Measurements from ENCODE around the gene DHX34.
"Not testable (repeated sequence)": the region's sequence is repeated elsewhere in the genome, so short reads cannot be mapped to it uniquely, and the experiment has no call there.

DHX34 gene

DNA sequence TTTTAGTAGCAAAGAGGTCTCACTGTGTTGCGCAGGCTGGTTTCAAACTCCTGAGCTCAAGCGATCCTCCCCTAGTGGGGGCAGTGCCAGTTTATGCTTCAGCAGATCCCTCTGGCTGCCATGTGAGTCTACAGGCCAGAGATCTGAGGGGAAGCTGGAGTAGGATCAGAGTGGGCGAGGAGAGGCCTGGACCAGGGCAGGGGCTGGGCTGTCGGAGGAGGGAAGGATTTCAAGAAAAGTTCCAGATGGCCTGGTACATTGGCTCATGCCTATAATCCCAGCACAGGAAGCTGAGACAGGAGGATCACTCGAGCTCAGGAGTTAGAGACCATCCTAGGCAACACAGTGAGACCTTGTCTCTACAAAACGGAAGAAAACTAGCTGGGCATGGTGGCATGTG lies 9.8 kb downstream of the DHX34 start:
- Histone ChIP-seq H3K27ac (no peak overlapping the region), H3K9ac (0 out of 22 replicates have a peak overlapping the region, but pooled peaks of 1 of the 11 experiments have one; percentile 7), H3K4me1 (peaks cover 0 to 32% (median 13%) of the 10 kb centered on the region in 10 experiments; a peak in 16 of 20 replicates), H3K4me2 (no peak overlapping the region), H3K36me3 (peaks cover 97 to 100% (median 100%) of the 10 kb centered on the region in 11 experiments), H3K9me3 (replicated peaks in 1 of 11) (peaks cover 0 to 12% (median 0%) of the 10 kb centered on the region in 11 experiments; a peak in 3 of 22 replicates), H3K27me3 (no peaks in the 10 kb centered on the region), H3K4me3 (no peak overlapping the region), H4K20me1 (peaks cover 0 to 94% (median 49%) of the 10 kb centered on the region in 11 experiments; a peak in 19 of 22 replicates)
- TF ChIP-seq Cebpa-rat (IDR thresholded peaks at IDR 0.05): no peak

DNA sequence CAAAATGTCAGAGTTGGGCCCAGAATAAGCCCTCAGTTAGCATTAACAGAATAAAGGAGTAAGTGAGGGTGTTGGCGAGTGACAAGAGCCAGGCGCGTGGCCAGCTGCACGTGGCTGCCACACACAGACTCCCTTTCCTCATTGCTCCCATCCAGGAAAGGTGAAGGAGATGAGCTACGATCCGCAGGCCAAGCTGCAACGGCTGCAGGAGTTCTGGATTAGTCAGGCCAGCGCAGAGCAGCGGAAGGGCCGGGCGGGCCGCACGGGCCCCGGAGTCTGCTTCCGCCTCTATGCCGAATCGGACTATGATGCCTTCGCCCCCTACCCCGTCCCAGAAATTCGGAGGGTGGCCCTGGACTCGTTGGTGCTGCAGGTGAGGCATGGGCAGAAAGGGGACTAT lies 13.2 kb downstream of the DHX34 start:
- Histone ChIP-seq H3K27me3 (no peaks in the 10 kb centered on the region), H3K36me3 (peaks cover 96 to 100% (median 100%) of the 10 kb centered on the region in 11 experiments), H3K4me2 (0 out of 22 replicates have a peak overlapping the region, but pooled peaks of 1 of the 11 experiments have one; percentile 66), H3K4me1 (peaks cover 0 to 37% (median 20%) of the 10 kb centered on the region in 10 experiments; a peak in 16 of 20 replicates), H3K9ac (no peak overlapping the region), H3K4me3 (no peak overlapping the region), H3K27ac (peak overlapping the region in 2 of 11 experiments; percentile 60 to 73; a peak in 1 of 22 replicates), H4K20me1 (peaks cover 5 to 71% (median 34%) of the 10 kb centered on the region in 11 experiments; a peak in 19 of 22 replicates), H3K9me3 (replicated peaks in 1 of 11) (peaks cover 0 to 5% (median 0%) of the 10 kb centered on the region in 11 experiments; a peak in 3 of 22 replicates)
- TF ChIP-seq Cebpa-rat (IDR thresholded peaks at IDR 0.05): no peak

DNA sequence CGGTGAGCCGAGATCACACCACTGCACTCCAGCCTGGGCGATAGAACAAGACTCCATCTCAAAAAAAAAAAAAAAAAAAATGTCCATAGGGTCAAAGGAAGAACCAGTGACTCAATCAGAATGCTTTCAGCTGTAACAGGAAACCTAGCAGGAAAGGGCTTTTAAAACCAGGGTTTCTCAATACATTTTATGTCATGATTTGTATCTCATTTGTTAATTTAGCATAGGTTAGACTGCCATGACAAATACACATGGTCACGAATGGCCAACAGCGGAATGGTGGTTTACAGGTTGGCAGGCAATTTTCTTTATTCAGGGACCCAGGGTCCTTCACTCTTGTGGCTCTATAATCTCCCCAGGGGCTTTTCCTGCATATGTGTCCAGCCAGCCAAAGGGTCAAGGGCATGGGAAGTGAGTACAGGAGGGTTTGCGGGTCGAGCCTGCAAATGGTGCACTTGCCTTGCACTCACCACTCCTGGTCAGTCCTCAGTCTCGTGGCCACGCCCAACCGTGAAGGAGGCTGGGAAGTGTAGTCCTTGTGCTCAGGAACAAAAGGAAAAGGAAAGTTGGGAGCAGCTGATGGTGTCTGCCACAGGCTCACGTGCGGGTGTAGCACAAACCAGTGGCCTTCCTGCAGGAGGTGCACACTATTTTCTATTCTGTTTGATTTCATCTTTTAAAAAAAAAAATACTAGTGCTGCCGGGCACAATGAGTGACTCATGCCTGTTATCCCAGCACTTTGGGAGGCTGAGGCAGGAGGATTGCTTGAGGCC lies 14.8 kb downstream of the DHX34 start:
- Histone ChIP-seq H3K27me3 (no peaks in the 10 kb centered on the region), H3K4me3 (0 out of 20 replicates have a peak overlapping the region, but pooled peaks of 1 of the 10 experiments have one; percentile 9), H3K27ac (peak overlapping the region in 9 of 11 experiments; percentile 21 to 73 (median 54); a peak in 13 of 22 replicates), H4K20me1 (peaks cover 3 to 59% (median 20%) of the 10 kb centered on the region in 11 experiments; a peak in 16 of 22 replicates), H3K36me3 (peaks cover 87 to 96% (median 93%) of the 10 kb centered on the region in 11 experiments), H3K4me2 (peak overlapping the region in 9 of 11 experiments; percentile 18 to 71 (median 41); a peak in 14 of 22 replicates), H3K9ac (peak overlapping the region in 6 of 11 experiments; percentile 8 to 45 (median 23); a peak in 5 of 22 replicates), H3K4me1 (peaks cover 0 to 44% (median 24%) of the 10 kb centered on the region in 10 experiments; a peak in 16 of 20 replicates), H3K9me3 (replicated peaks in 1 of 11) (no peaks in the 10 kb centered on the region)
- no peak for TF ChIP-seq Cebpa-rat (IDR thresholded peaks at IDR 0.05)

DNA sequence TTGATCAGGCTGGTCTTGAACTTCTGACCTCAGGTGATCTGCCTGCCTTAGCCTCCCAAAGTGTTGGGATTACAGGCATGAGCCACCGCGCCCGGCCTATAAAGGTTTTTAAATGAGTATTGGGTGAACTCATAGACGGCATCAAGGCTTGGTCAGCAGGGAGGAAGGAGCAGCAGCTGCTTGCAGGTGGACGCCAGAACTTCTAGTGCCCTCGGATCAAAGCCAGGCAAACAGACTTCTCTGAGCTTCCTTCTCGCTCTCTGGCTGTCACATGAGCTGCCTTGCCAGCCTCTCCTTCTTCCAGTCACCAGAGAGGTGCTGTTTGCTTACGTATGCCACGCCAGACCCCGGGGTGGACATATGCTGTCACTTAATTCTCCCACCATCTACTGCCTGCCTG lies 16.3 kb downstream of the DHX34 start:
- H3K9ac ChIP-seq; H3K4me2 ChIP-seq; H3K27ac ChIP-seq; H3K4me3 ChIP-seq; H3K9me3 ChIP-seq (replicated peaks in 1 of 11); H3K27me3 ChIP-seq: not testable (repeated sequence)
- Histone ChIP-seq H3K4me1 (peaks cover 0 to 59% (median 38%) of the 10 kb centered on the region in 10 experiments; a peak in 16 of 20 replicates), H4K20me1 (peaks cover 5 to 62% (median 24%) of the 10 kb centered on the region in 11 experiments; a peak in 16 of 22 replicates), H3K36me3 (peaks cover 84 to 96% (median 91%) of the 10 kb centered on the region in 11 experiments)

DNA sequence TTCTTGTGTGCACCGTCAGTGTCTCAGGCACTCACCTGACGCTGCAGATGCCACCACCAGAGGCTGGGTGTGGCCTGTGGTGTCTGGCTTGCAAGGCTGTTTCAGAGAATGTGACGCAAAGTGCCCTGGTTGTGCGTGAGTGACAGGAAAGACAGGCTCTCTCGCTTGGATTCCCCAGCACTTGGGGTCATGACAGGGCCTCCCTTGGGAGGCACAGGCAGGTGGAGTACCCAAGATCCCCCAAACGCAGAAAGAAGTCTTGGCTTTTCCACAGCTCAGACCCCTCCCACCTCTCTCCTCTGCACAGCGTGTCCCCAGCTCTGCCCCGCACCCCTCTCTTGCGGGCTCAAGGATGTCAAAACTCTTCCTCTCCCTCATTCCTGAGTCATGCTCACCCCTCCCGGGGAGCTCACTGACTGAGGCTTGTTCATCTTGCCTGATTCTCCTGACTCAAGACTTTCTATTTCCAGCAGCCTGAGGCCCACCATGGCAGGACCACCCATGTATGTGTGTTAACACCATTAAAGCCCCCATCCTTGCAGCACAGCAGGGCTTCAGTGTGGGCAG lies 21.0 kb downstream of the DHX34 start:
- peaks cover 0 to 53% (median 25%) of the 10 kb centered on the region in 10 experiments; a peak in 14 of 20 replicates for H3K4me1 ChIP-seq
- H3K27ac ChIP-seq: peak overlapping the region in 7 of 11 experiments; percentile 14 to 71 (median 63); a peak in 10 of 22 replicates
- no peaks in the 10 kb centered on the region for H3K27me3 ChIP-seq
- peak overlapping the region in 1 of 10 experiments; percentile 30; a peak in 2 of 20 replicates for H3K4me3 ChIP-seq
- peak overlapping the region in 8 of 11 experiments; percentile 18 to 62 (median 48); a peak in 10 of 22 replicates for H3K9ac ChIP-seq
- peaks cover 0 to 60% (median 20%) of the 10 kb centered on the region in 11 experiments; a peak in 16 of 22 replicates for H4K20me1 ChIP-seq
- peak overlapping the region in 7 of 11 experiments; percentile 17 to 82 (median 62); a peak in 13 of 22 replicates for H3K4me2 ChIP-seq
- H3K9me3 ChIP-seq (replicated peaks in 1 of 11): no peaks in the 10 kb centered on the region
- TF ChIP-seq Cebpa-rat (IDR thresholded peaks at IDR 0.05): no peak
- peaks cover 80 to 95% (median 91%) of the 10 kb centered on the region in 11 experiments for H3K36me3 ChIP-seq

DNA sequence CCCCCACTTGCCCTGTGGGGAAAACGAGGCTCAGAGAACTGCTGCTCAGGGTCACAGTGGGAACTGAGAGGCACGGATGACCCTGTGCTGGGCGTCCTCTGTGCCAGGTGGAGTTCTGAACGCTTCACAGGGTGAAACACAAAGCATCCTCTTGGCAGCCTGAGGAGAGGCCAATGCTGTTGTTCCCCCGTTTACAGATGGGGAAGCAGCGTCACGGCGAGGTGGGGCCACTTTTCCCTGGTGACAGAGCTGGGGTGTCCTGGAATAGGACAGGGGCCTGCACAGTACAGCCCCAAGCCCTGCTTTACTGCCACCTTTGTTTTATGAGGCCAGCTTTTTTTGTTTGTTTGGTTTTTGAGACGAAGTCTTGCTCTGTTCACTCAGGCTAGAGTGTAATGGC lies 22.1 kb downstream of the DHX34 start:
- Histone ChIP-seq H3K9me3 (replicated peaks in 1 of 11) (no peaks in the 10 kb centered on the region), H3K4me3 (no peak overlapping the region), H3K4me2 (peak overlapping the region in 5 of 11 experiments; percentile 52 to 82 (median 62); a peak in 9 of 22 replicates), H3K4me1 (peaks cover 0 to 59% (median 26%) of the 10 kb centered on the region in 10 experiments; a peak in 14 of 20 replicates), H3K27ac (peak overlapping the region in 7 of 11 experiments; percentile 14 to 71 (median 63); a peak in 11 of 22 replicates), H3K27me3 (no peaks in the 10 kb centered on the region), H4K20me1 (peaks cover 0 to 70% (median 25%) of the 10 kb centered on the region in 11 experiments; a peak in 17 of 22 replicates), H3K36me3 (peaks cover 83 to 97% (median 91%) of the 10 kb centered on the region in 11 experiments), H3K9ac (peak overlapping the region in 4 of 11 experiments; percentile 47 to 62 (median 55); a peak in 6 of 22 replicates)
- TF ChIP-seq Cebpa-rat (IDR thresholded peaks at IDR 0.05): no peak

DNA sequence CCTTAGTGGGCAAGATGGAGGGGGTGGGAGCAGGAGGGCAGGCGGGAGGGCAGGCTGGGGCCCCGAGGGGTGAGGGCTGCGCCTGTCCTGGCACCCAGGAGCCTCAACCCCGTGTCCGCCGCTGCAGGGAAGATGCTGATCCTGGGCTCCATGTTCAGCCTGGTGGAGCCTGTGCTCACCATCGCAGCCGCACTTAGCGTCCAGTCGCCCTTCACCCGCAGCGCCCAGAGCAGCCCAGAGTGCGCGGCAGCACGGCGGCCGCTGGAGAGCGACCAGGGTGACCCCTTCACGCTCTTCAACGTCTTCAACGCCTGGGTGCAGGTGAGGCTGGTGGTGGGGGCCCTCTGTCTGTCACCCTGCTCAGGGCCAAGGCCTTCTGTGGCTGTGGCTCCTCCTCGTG lies 23.5 kb downstream of the DHX34 start:
- Histone ChIP-seq H3K27ac (peak overlapping the region in 1 of 11 experiments; percentile 70; a peak in 2 of 22 replicates), H3K27me3 (no peaks in the 10 kb centered on the region), H3K4me2 (no peak overlapping the region), H3K4me3 (no peak overlapping the region), H3K9ac (no peak overlapping the region), H3K4me1 (peaks cover 0 to 64% (median 28%) of the 10 kb centered on the region in 10 experiments; a peak in 14 of 20 replicates), H4K20me1 (peaks cover 0 to 80% (median 35%) of the 10 kb centered on the region in 11 experiments; a peak in 18 of 22 replicates), H3K36me3 (peaks cover 85 to 97% (median 92%) of the 10 kb centered on the region in 11 experiments), H3K9me3 (replicated peaks in 1 of 11) (no peaks in the 10 kb centered on the region)
- no peak for TF ChIP-seq Cebpa-rat (IDR thresholded peaks at IDR 0.05)

Data from BLaER1 treated with 17β-estradiol and CSF1 and Interleukin-3, amounts not matched to agents 10 nM and 100 nM (cell line).